HepG2 (cell line): ENCODE measurements around the gene ZNF530. TPM values are rescaled to one million over a fixed set of nuclear protein-coding genes. Genes with fewer than 3 reads are reported as not detected.

ENCODE experiments used
- ARNTL ChIP-seq: sonication (generic); formaldehyde crosslinking; IDR thresholded peaks from 2 replicates; pipeline ENCODE4 v1.4.0; 2020; ENCODE audit warnings: mild to moderate bottlenecking, missing genetic modification reagents
- CBX2 ChIP-seq, 2 experiments: fragments of 200-600 bp in 1 of 2; sonication (generic); formaldehyde crosslinking in 1 of 2; IDR thresholded peaks; 2 replicates each; pipeline versions ENCODE4 v1.7.0 to v1.8.1; 2018 to 2022; ENCODE audit warnings: low read depth in 2 of 2, low read length in 1 of 2, mild to moderate bottlenecking in 1 of 2, missing genetic modification reagents in 1 of 2
- IRX3 ChIP-seq: sonication (generic); formaldehyde crosslinking; IDR thresholded peaks from 2 replicates; pipeline ENCODE4 v1.8.1; 2023; ENCODE audit warnings: mild to moderate bottlenecking, low read depth, missing genetic modification reagents, borderline replicate concordance
- MED8 ChIP-seq: sonication (generic); formaldehyde crosslinking; IDR thresholded peaks from 2 replicates; pipeline ENCODE4 v1.8.1; 2023; ENCODE audit warnings: mild to moderate bottlenecking, missing genetic modification reagents; ENCODE audit not compliant: insufficient replicate concordance
- NCOA5 ChIP-seq: sonication (generic); formaldehyde crosslinking; IDR thresholded peaks from 2 replicates; pipeline ENCODE4 v1.4.0; 2020; ENCODE audit warnings: missing genetic modification reagents
- NR1H2 ChIP-seq: sonication (generic); formaldehyde crosslinking; IDR thresholded peaks from 2 replicates; pipeline ENCODE4 v1.8.1; 2022; ENCODE audit warnings: low read depth, missing genetic modification reagents, borderline replicate concordance
- PHB2 ChIP-seq: fragments of 450-650 bp; IDR thresholded peaks from 2 replicates; pipeline ENCODE4 v1.6.1; 2018; ENCODE audit not compliant: partially characterized antibody
- POLR2AphosphoS5 ChIP-seq: IDR thresholded peaks from 2 replicates; pipeline ENCODE4 v1.6.1; 2012; ENCODE audit warnings: low read depth, low read length
- PRMT3 ChIP-seq: sonication (generic); formaldehyde crosslinking; IDR thresholded peaks from 2 replicates; pipeline ENCODE4 v1.8.1; 2022; ENCODE audit warnings: low read depth, mild to moderate bottlenecking, moderate library complexity, missing genetic modification reagents, borderline replicate concordance
- ZBTB40 ChIP-seq, 2 experiments: fragments of 450-650 bp in 1 of 2; sonication (generic) in 1 of 2; formaldehyde crosslinking in 1 of 2; IDR thresholded peaks; 2 replicates each; pipeline versions ENCODE4 v1.6.1 to v1.8.0; 2016 to 2022; ENCODE audit warnings: antibody characterized with exemption in 1 of 2, mild to moderate bottlenecking in 1 of 2, missing genetic modification reagents in 1 of 2
- ZKSCAN8 ChIP-seq: IDR thresholded peaks from 2 replicates; pipeline ENCODE4 v1.6.1; 2016; ENCODE audit warnings: borderline replicate concordance, missing genetic modification reagents, missing compliant biosample characterization
- ZNF256 ChIP-seq: sonication (generic); formaldehyde crosslinking; conservative IDR thresholded peaks from 2 replicates; pipeline ENCODE4 v1.4.0; 2020; ENCODE audit warnings: missing genetic modification reagents
- ZNF530 ChIP-seq: sonication (generic); formaldehyde crosslinking; IDR thresholded peaks from 2 replicates; pipeline ENCODE4 v1.5.0; 2020; ENCODE audit warnings: low read depth, mild to moderate bottlenecking, missing genetic modification reagents
- ZNF768 ChIP-seq: sonication (generic); formaldehyde crosslinking; IDR thresholded peaks from 2 replicates; pipeline ENCODE4 v1.4.0; 2020; ENCODE audit warnings: missing genetic modification reagents
- polyA plus RNA-seq, 8 experiments: library from polyadenylated mRNA; depleted of rRNA in 3 of 8; stranded (reverse) in 7 of 8; unstranded in 1 of 8; fragments of >200 nt; fragmentation: Illumina TruSeq in 4 of 8; extraction: Trizol in 4 of 8; gene quantifications; 2 replicates each; pipeline versions ENCODE4 v1.2.1 to v1.2.3, GENCODE V29; 2011 to 2016; ENCODE audit warnings: low read depth in 4 of 8, missing spikeins in 1 of 8, mixed read lengths in 1 of 8; ENCODE audit not compliant: insufficient read depth in 1 of 8
- total RNA-seq, 5 experiments: library from RNA; depleted of rRNA; stranded (reverse); fragments of >200 nt; fragmentation: Illumina TruSeq; extraction: Trizol; gene quantifications; 2 replicates each; pipeline ENCODE4 v1.2.3, GENCODE V29; 2016; ENCODE audit warnings: low read depth in 1 of 5
- TF ChIP-seq, protein P1 (sequence below): sonication (generic); formaldehyde crosslinking; IDR thresholded peaks from 2 replicates; pipeline ENCODE4 v1.4.0; 2020; ENCODE audit warnings: missing genetic modification reagents

The ZNF530 gene
- total and polyA plus RNA-seq, 2 of the 13 experiments (the other 11 are each of a cell fraction or from before 2014, with no cell fraction given): 1.1 to 7.8 TPM

GRCh38 chr19:57599761-57600383 lies at the start of gene ZNF530 (continued):
- TF ChIP-seq CBX2 (IDR thresholded peaks at IDR 0.05; ENCODE audit: low read depth, low read length) (no peak), CBX2 (CRISPR knock-in tag; IDR thresholded peaks at IDR 0.05; ENCODE audit: low read depth) (no peak), ZNF530 (no peak), MED8 (CRISPR knock-in tag) (no peak), ZNF256 (no peak), POLR2AphosphoS5 (peak; percentile 52; the same call in 1 of the 2 replicates), ARNTL (CRISPR knock-in tag) (no peak), ZKSCAN8 (CRISPR knock-in tag) (no peak), ZNF768 (no peak), PHB2 (no peak), NCOA5 (CRISPR knock-in tag) (no peak), NR1H2 (no peak), IRX3 (0 out of 2 replicates have a peak, but pooled peaks have one; percentile 70), ZBTB40 (IDR thresholded peaks at IDR 0.05) (peak; percentile 72), ZBTB40 (CRISPR knock-in tag; IDR thresholded peaks at IDR 0.05) (no peak; the same call in 1 of the 2 replicates), PRMT3 (no peak)
- TF ChIP-seq, protein P1, sequence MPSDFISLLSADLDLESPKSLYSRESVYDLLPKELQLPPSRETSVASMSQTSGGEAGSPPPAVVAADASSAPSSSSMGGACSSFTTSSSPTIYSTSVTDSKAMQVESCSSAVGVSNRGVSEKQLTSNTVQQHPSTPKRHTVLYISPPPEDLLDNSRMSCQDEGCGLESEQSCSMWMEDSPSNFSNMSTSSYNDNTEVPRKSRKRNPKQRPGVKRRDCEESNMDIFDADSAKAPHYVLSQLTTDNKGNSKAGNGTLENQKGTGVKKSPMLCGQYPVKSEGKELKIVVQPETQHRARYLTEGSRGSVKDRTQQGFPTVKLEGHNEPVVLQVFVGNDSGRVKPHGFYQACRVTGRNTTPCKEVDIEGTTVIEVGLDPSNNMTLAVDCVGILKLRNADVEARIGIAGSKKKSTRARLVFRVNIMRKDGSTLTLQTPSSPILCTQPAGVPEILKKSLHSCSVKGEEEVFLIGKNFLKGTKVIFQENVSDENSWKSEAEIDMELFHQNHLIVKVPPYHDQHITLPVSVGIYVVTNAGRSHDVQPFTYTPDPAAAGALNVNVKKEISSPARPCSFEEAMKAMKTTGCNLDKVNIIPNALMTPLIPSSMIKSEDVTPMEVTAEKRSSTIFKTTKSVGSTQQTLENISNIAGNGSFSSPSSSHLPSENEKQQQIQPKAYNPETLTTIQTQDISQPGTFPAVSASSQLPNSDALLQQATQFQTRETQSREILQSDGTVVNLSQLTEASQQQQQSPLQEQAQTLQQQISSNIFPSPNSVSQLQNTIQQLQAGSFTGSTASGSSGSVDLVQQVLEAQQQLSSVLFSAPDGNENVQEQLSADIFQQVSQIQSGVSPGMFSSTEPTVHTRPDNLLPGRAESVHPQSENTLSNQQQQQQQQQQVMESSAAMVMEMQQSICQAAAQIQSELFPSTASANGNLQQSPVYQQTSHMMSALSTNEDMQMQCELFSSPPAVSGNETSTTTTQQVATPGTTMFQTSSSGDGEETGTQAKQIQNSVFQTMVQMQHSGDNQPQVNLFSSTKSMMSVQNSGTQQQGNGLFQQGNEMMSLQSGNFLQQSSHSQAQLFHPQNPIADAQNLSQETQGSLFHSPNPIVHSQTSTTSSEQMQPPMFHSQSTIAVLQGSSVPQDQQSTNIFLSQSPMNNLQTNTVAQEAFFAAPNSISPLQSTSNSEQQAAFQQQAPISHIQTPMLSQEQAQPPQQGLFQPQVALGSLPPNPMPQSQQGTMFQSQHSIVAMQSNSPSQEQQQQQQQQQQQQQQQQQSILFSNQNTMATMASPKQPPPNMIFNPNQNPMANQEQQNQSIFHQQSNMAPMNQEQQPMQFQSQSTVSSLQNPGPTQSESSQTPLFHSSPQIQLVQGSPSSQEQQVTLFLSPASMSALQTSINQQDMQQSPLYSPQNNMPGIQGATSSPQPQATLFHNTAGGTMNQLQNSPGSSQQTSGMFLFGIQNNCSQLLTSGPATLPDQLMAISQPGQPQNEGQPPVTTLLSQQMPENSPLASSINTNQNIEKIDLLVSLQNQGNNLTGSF (CRISPR knock-in tag): no peak
